NB4 (cell line): ENCODE measurements around the gene EPHA6.

Source experiments
- POLR2A ChIP-seq: IDR thresholded peaks from 2 replicates; pipeline ENCODE4 v1.6.1; 2011; ENCODE audit warnings: mild to moderate bottlenecking; ENCODE audit not compliant: insufficient read length; ENCODE audit errors: extremely low read depth
- TF ChIP-seq, protein P1 (sequence below): IDR thresholded peaks from one replicate; pipeline ENCODE4 v1.5.1; 2012; ENCODE audit warnings: low read depth, low read length

DNA sequence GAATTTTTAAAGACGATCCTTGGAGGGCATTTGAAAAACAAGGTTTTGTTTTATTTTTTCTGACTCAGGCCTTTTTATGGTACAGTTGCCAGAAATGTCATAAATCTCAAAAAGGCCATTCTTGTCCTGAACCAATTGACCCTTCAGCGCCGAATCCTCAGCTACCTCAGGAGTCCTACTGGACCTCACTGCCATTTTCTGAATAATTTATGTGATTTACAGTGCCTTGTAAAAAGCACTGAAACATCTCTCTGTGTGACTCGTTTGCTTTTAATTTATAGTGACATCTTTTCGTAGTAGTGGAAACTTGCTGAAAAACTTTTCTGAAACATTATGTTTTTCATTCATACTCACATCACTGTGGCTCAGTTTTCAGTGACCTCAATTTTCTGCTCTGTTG lies 878.0 kb downstream of the EPHA6 start:
- TF ChIP-seq, protein P1, sequence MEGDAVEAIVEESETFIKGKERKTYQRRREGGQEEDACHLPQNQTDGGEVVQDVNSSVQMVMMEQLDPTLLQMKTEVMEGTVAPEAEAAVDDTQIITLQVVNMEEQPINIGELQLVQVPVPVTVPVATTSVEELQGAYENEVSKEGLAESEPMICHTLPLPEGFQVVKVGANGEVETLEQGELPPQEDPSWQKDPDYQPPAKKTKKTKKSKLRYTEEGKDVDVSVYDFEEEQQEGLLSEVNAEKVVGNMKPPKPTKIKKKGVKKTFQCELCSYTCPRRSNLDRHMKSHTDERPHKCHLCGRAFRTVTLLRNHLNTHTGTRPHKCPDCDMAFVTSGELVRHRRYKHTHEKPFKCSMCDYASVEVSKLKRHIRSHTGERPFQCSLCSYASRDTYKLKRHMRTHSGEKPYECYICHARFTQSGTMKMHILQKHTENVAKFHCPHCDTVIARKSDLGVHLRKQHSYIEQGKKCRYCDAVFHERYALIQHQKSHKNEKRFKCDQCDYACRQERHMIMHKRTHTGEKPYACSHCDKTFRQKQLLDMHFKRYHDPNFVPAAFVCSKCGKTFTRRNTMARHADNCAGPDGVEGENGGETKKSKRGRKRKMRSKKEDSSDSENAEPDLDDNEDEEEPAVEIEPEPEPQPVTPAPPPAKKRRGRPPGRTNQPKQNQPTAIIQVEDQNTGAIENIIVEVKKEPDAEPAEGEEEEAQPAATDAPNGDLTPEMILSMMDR: no peak
- no peak for TF ChIP-seq POLR2A
